ENCODE measurements around the gene ZDHHC3.

ZDHHC3 gene

GRCh38 chr3:44892689-44893088, 83.3 kb downstream of the ZDHHC3 start:
- Mint-ChIP-seq H3K9me3 (no peaks in the 10 kb centered on the region), H3K27ac (no peak overlapping the region), H3K4me3 (no peak overlapping the region), H3K36me3 (ENCODE audit: low read depth) (no peaks in the 10 kb centered on the region), H3K4me1 (ENCODE audit: low read depth) (no peaks in the 10 kb centered on the region), H3K27me3 (ENCODE audit: low read depth) (no peaks in the 10 kb centered on the region)

- Mint-ChIP-seq H3K9me3 (no peaks in the 10 kb centered on the region), H3K27ac (no peak overlapping the region), H3K4me3 (no peak overlapping the region), H3K27me3 (ENCODE audit: low read depth) (peaks cover 4% of the 10 kb centered on the region), H3K4me1 (ENCODE audit: low read depth) (no peaks in the 10 kb centered on the region), H3K36me3 (ENCODE audit: low read depth) (no peaks in the 10 kb centered on the region)
Measured at GRCh38 chr3:44890852-44891251, 85.1 kb downstream of the ZDHHC3 start.

- no peak overlapping the region for H3K27ac Mint-ChIP-seq
- no peak overlapping the region for H3K4me3 Mint-ChIP-seq
- H3K9me3 Mint-ChIP-seq, result no peaks in the 10 kb centered on the region
- peaks cover 4% of the 10 kb centered on the region for H3K27me3 Mint-ChIP-seq (ENCODE audit: low read depth)
- H3K4me1 Mint-ChIP-seq (ENCODE audit: low read depth), result no peaks in the 10 kb centered on the region
- no peaks in the 10 kb centered on the region for H3K36me3 Mint-ChIP-seq (ENCODE audit: low read depth)
Measured at GRCh38 chr3:44890258-44890657, 85.7 kb downstream of the ZDHHC3 start.

GRCh38 chr3:44887101-44887500, 88.9 kb downstream of the ZDHHC3 start:
- Mint-ChIP-seq H3K4me3 (no peak overlapping the region), H3K36me3 (ENCODE audit: low read depth) (no peaks in the 10 kb centered on the region), H3K27ac (no peak overlapping the region), H3K4me1 (ENCODE audit: low read depth) (no peaks in the 10 kb centered on the region), H3K27me3 (ENCODE audit: low read depth) (peaks cover 7% of the 10 kb centered on the region), H3K9me3 (no peaks in the 10 kb centered on the region)

GRCh38 chr3:44886561-44886960, 89.4 kb downstream of the ZDHHC3 start:
- no peaks in the 10 kb centered on the region for H3K36me3 Mint-ChIP-seq (ENCODE audit: low read depth)
- peaks cover 7% of the 10 kb centered on the region for H3K27me3 Mint-ChIP-seq (ENCODE audit: low read depth)
- H3K27ac Mint-ChIP-seq, result no peak overlapping the region
- no peaks in the 10 kb centered on the region for H3K4me1 Mint-ChIP-seq (ENCODE audit: low read depth)
- H3K4me3 Mint-ChIP-seq, result no peak overlapping the region
- H3K9me3 Mint-ChIP-seq, result no peaks in the 10 kb centered on the region

GRCh38 chr3:44885618-44886017, 90.4 kb downstream of the ZDHHC3 start:
- Mint-ChIP-seq H3K27me3 (ENCODE audit: low read depth) (peaks cover 7% of the 10 kb centered on the region), H3K36me3 (ENCODE audit: low read depth) (no peaks in the 10 kb centered on the region), H3K4me3 (no peak overlapping the region), H3K9me3 (no peaks in the 10 kb centered on the region), H3K27ac (no peak overlapping the region), H3K4me1 (ENCODE audit: low read depth) (no peaks in the 10 kb centered on the region)

- Mint-ChIP-seq H3K9me3 (no peaks in the 10 kb centered on the region), H3K4me3 (no peak overlapping the region), H3K27ac (no peak overlapping the region)
Measured at GRCh38 chr3:44883999-44884431, 92.0 kb downstream of the ZDHHC3 start.

GRCh38 chr3:44883213-44883955, 92.6 kb downstream of the ZDHHC3 start:
- Mint-ChIP-seq H3K9me3 (no peaks in the 10 kb centered on the region), H3K4me1 (ENCODE audit: low read depth) (no peaks in the 10 kb centered on the region), H3K27me3 (ENCODE audit: low read depth) (peaks cover 7% of the 10 kb centered on the region), H3K4me3 (no peak overlapping the region), H3K27ac (no peak overlapping the region), H3K36me3 (ENCODE audit: low read depth) (no peaks in the 10 kb centered on the region)

More at GRCh38 chr3:44883999-44884431, 92.0 kb downstream of the ZDHHC3 start:
- no peaks in the 10 kb centered on the region for H3K4me1 Mint-ChIP-seq (ENCODE audit: low read depth)
- H3K36me3 Mint-ChIP-seq (ENCODE audit: low read depth), result no peaks in the 10 kb centered on the region
- peaks cover 7% of the 10 kb centered on the region for H3K27me3 Mint-ChIP-seq (ENCODE audit: low read depth)

- H3K4me1 Mint-ChIP-seq (ENCODE audit: low read depth), result no peaks in the 10 kb centered on the region
- H3K27me3 Mint-ChIP-seq (ENCODE audit: low read depth), result peaks cover 3% of the 10 kb centered on the region
- H3K4me3 Mint-ChIP-seq, result no peak overlapping the region
- no peak overlapping the region for H3K27ac Mint-ChIP-seq
- no peaks in the 10 kb centered on the region for H3K9me3 Mint-ChIP-seq
- H3K36me3 Mint-ChIP-seq (ENCODE audit: low read depth), result no peaks in the 10 kb centered on the region
Measured at GRCh38 chr3:44880284-44880683, 95.7 kb downstream of the ZDHHC3 start.

GRCh38 chr3:44877333-44877732, 98.6 kb downstream of the ZDHHC3 start:
- Mint-ChIP-seq H3K36me3 (ENCODE audit: low read depth) (no peaks in the 10 kb centered on the region), H3K9me3 (no peaks in the 10 kb centered on the region), H3K27me3 (ENCODE audit: low read depth) (no peaks in the 10 kb centered on the region), H3K4me1 (ENCODE audit: low read depth) (no peaks in the 10 kb centered on the region), H3K4me3 (no peak overlapping the region), H3K27ac (no peak overlapping the region)

GRCh38 chr3:44875596-44875995, 100.4 kb downstream of the ZDHHC3 start:
- H3K27ac Mint-ChIP-seq, result no peak overlapping the region
- H3K4me3 Mint-ChIP-seq, result no peak overlapping the region
- H3K36me3 Mint-ChIP-seq (ENCODE audit: low read depth), result no peaks in the 10 kb centered on the region
- H3K4me1 Mint-ChIP-seq (ENCODE audit: low read depth), result no peaks in the 10 kb centered on the region
- H3K27me3 Mint-ChIP-seq (ENCODE audit: low read depth), result no peaks in the 10 kb centered on the region
- H3K9me3 Mint-ChIP-seq, result no peaks in the 10 kb centered on the region
